GM18502 (cell line): ENCODE results near the gene TAF1C.
A peak's percentile ranks its signal among the peaks of the same experiment; 100 is the strongest.

Experiments used
- ATAC-seq: cut with Tn5 transposase; IDR thresholded peaks from one replicate; pipeline ENCODE4 v1.9.1; 2021; ENCODE audit warnings: mild to moderate bottlenecking; ENCODE audit not compliant: unreplicated experiment, poor library complexity

Gene TAF1C

DNA sequence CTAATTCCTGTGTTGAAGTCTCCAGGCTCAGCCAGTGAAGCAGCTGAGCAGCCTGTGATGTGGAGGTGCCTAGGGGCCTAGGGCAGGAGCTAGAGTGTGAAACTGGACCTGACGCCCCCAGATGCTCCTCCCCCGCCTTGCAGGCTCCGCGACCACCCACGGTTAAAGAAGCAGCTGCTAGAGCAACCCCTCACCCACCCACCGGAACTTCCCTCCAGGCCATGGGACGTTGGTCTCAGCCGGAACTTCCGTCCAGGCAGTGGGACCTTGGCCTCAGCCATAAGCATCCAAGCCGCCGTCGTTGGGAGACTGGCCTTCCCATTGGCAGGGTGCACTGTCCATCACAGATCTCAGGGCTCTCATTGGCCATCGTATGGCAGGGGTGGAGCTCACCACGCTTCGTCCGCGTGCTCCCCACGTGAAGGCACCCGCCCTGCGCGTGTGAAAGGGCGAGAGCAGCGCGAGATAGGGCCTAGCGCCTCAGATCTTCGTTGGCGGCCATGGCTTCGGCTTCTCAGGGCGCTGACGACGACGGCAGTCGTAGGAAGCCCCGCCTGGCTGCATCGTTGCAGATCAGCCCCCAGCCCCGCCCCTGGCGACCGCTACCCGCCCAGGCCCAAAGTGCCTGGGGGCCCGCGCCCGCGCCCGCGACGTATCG is 4.0 kb upstream of the TAF1C start, which contains the start of gene ADAD2:
ADAD2 (plus strand) TSS at position 427 of the 658 bp plus-strand sequence; CDS start at position 501, 74 bp downstream.
- ATAC-seq, result no peak

DNA sequence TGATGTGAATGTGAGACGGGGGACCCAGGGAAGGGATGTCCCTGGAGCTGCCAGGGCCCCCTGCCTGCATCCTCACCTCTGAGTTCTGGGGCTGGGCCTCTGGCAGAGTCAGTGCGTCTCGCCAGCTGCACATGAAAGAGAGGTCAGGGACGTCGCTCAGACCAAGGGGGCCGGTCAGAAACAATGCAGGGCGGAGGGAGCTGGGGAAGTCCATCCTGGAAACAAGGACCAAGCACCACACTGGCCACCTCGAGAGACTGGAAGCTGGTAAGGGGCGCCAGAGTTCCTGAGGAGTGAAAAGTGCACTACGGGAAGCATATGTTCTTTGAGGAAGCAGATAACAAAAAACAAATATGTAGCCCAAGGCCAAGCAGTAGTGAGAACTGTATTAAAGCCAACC is 2.1 kb downstream of the TAF1C start:
- no peak for ATAC-seq

DNA sequence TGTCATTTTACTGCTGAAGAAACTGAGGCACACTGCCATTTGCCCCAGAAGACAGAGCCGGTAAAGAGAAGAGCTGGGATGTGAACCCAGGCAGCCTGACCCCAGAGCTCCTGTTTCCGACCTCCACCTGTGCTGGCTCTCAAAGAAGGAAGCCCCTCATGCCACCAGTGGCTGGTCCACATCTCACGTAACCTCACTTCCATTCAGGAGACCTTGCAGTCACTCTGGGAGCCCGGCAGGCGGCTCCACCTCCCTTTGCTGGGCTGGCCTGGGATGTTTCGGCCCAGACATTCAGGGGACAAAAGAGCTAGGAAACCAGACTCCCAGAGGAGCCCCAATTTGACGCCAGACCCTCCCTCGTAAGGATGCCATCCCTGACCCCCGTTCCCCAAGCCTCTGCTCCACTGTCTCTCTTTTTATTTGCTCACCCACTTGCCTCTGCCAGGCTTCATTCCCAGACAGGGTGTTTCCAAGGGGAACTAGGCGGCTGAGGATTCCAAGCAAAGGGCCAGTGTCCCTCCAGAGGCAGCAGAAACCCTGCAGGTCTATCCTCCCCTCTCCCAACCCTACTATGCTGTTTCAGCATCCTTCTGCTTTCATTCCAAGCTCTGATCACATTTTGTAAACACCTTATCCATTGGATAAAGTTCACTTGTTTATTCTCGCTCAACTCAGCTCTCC is 2.8 kb downstream of the TAF1C start:
- no peak for ATAC-seq

DNA sequence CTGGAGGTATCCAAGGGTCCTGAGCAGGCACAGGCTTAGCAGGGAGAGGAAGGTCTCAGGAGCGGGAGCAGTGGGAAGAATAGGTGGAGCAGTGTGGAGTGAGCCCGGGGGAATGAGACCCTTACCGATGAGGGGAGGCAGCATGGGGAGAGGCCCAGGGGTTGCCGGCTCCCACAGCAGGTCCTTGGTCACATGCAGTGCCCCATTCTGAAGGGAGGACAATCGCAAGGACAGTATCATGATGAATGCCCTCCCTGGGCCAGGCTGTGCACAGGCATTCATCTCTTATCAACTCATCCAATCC is 3.3 kb downstream of the TAF1C start:
- ATAC-seq, result no peak

DNA sequence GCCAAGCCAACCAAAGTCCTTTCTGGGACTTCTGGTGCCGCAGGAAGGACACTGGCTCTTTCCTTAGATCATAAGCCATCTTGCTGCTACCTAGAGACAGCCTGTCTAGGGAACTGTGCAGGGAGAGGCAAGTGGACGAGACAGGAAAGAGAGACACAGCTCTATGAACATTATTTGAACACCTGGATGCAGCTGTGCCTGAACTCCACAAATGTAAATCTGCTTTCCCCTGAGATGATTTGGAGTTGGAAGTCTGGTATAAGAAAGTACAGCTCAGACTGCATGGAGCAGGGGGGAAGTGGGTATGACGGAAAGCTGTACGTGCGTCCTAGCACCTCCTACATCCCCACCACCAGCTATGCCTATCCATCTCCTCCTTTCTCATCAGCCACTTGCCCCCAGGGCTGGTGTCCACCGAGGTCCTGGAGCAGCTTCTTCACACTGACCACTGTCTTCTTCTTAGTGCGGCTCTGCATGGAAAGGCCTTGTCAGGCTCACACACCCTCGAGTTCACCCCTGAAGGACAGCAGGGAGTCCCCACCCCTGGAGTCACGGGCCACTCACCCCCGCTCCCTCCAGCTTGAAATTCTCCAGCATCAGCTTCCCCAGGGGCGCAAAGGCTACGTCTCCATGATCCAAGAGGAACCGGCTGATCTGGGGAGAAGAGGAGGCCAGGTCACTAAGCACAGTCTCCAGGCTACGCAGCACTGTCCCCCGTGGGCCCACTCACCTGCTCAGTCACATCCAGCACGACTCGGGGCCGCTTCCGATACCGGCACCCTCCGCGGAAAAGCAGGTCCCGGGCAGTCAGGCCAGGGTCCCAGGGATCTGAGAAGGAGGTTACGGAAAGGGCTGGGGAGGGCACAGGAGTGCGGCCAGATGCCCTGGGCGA is 3.9 kb downstream of the TAF1C start:
- ATAC-seq, result no peak

DNA sequence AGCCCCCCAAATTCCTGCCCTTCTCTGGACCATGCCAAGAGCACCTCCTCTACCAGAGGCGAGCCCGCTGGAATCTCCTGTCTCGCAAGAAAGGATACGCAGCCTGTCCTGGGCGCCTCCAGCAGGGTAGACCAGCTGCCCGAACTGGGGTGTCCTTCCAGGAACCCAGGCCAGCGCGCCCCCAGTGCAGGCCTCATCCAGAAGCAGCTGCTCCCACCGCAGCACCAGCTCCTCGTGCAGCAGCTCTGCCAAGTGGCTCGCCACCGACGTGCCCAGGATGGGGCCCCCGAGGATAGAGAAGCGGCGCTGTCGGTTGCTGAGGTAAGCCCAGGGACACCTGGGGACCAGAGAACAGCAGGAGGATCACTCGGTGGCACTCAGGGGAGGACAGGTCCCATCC is 4.8 kb downstream of the TAF1C start:
- ATAC-seq, result no peak

DNA sequence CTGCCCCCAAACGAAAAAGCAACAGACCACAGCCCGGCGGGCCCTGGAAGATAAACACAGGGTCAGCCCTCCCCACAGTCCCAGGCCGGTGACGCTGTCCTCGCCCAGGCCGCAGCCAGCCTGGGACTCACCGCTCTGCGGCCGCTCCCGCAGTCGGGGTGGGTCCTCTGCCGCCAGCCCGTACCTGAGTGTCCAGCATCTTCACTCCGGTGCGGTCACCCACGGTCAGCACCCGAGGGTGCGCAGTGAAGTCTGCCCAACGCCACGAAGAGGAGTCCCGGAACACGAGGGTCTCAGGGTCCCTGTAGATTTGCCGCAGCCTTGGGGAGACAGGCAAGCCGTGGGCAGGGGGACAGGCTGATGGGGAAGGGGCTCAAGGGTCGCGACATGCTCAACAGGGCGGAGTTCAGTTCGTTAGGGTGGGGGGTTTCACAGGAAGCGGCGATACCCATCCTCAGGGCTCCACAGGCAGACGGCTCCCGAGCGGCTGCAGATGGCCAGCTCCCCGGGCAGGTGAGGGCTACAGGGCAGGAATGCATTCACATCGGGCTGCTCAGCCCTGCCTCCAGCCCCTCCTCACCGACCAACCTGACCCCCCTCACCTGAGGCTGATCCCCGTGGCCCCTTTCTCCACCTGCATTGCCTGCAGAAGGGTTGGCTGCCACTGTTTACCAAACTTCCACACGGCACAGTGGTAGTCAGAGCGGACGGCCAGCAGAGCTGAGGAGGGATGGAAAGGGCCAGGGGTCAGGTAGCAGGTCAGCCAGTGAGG is 5.5 kb downstream of the TAF1C start:
- ATAC-seq, result no peak

DNA sequence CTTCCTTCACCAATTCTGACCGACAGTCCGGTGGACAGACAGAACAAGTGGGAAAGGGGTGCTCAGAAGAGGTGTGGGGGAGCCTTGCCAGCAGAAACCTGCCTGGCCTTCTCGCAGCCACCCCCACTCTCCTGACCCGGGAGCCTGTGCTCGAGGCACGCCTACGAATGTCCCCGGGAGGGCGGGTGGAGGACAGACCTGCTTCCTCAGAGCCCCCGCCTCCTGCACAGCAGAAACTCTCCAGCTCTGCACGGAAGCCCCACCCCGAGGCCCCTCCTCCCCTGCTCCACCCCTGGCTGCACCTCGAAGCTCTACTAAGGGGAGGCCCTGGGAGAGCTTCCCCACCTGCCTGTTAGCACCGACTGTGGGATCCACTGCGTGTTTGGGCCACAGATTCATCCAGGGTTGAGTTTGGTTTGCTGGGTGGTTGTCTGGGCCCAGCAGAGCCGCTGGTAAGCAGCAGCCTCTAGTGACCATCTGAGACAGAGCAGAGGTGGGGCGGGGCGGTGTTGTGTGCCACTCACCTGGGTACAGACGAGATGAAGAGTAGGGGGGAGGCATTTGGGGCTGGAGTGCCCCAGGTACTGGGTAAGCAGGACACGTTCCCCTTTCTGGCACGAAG is 6.2 kb downstream of the TAF1C start:
- ATAC-seq, result no peak

DNA sequence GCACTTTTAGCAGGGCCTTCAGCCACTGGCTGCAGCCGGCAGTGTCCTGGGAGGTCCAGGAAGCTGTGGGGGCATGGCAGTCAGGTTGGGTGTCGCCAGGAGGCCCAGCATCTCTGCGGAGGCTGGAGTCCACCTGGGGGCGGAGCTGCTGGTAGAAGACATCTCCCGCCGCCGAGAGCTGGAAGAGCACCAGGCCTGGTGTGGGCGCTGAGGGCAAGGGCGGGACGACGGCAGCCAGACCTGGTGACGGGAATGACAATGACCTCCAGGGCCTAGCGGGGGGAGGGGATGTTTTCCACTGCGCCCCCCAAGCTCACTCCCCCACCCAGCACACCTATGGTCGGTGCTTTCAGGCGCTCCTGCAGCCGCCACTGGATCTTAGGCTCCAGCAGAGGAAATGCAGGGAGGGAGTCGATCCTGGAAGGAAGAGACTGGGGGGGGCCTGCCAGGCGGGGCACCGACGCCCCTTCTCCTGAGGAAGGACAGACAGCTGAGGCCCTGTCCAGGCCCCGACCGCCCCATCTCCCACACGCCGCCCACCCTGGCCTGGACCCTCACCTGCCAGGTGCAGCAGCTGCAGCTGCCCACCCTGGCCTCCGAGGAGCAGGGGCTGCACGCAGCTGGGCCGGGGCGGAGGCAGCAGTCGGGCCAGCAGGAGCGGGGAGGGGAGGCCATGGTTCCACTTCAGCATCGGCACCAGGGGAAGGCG is 7.1 kb downstream of the TAF1C start:
- no peak for ATAC-seq

DNA sequence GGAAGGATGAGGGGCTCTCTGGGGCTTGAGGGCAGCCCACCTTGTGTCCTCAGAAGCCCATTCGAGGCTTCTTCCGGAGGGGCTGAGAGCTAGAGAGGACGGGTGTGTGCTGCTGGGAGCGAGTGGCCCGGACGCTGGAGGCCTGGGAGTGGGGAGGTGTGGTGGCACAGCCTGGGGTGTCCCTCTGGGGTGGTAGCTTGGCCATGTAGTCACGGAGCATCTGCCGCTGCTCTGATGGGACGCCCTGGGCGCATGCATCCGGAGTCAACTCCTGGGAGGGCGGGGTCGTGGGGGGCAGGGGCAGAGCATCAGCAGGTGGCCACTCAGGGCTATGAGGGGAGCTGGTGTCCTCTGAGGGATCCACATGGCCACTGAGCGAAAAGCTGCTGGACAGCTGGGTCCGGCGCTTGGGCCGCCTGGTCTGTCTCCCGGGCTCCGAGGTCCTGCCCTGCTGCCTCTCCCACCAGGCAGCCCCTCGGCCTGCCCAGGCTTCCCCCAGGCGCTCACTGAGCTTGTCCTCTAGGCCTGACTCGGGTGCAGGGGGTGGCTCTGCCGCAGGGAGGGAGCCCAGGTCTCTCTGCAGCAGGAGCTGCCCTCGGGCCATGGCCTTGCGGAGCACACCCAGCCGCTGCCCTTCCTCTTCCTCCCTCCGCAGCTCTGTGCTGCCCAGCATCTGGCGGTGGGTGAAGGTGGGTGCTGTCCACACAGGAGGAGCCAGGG is 7.8 kb downstream of the TAF1C start:
- ATAC-seq, result no peak

DNA sequence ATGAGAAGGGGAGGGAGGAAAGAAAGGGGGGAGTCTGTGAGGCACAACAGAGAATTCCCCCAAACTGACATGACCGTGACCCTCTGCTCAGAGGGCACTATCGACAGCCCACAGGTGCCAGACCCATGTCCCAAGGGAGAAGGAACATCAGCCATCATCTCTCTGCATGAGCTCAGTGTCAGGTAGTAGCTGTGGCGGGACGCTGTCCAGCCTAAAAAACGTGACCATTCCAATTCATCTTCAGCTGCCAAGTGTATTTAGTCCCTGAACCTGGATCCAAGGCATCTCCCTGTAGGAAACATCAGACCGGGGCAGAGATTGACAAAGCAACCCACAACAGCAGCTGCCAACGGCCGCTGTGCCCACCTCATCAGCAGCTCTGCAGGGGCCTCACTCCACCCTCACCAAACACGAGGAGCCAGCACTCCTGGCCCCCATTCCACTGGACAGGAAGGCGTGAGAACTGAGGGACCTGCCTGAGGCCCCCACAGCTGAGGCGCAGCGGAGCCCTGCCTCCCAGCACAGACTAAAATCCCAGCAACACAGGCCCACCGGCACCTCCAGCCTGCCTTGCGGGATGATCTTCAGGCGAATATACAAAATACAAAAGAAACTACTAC is 8.6 kb downstream of the TAF1C start:
- ATAC-seq, result no peak

DNA sequence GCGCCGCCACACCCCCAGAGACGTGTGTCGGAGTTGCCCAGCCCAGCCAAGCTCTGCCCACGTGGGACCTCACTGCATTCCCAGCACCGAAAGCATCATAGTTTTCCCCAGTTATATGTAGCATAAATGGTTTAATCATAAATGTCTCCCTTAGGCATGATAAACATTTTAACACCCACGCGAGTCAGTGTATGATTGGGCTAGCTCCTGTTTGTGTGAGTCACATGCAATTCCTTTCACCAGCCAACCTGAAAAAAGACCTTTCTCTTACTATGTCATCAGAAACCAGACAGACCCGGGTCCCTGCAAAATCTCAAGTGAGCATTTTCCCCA is 9.2 kb downstream of the TAF1C start:
- no peak for ATAC-seq

DNA sequence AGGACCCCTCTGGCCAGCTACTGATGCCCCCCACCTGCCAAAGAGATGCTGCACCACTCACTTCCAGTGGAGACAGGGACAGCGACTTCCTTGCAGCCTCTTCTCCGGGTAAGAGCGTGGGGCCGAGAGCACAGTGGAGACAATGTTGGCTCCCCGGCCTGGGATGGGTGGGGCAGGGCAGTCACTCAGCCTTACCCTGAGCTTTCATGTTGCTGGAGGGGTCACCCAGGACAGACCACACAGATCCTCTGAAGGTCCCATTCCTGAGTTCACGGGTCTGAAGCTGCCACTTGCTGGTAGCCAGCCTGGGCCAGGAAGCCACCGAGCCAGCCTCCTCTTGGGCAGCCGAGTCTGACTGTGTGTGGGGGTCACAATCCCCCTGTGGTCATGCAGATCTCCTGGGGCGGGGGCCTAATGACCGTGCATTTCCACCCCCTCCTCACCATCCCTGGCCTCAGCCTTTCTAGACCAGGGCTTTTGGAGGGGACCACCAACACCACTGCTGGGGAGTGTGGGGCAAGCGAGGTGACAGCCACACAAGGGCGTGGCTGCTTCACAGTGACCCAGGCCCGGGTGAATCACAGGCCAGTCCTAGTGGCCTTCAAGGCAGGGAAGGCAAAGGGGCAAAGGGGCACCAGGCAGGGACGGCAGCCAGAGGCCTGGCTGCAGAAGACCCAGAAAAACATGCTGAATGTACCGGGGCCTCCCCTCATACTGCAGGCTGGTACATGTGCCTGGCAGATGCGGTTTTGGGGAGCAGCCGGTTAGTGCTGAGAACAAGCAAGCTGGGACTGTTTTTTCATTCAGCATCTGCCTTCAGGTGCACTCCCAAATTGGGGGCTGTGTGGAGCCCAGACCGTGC is 10.4 kb downstream of the TAF1C start:
- no peak for ATAC-seq

DNA sequence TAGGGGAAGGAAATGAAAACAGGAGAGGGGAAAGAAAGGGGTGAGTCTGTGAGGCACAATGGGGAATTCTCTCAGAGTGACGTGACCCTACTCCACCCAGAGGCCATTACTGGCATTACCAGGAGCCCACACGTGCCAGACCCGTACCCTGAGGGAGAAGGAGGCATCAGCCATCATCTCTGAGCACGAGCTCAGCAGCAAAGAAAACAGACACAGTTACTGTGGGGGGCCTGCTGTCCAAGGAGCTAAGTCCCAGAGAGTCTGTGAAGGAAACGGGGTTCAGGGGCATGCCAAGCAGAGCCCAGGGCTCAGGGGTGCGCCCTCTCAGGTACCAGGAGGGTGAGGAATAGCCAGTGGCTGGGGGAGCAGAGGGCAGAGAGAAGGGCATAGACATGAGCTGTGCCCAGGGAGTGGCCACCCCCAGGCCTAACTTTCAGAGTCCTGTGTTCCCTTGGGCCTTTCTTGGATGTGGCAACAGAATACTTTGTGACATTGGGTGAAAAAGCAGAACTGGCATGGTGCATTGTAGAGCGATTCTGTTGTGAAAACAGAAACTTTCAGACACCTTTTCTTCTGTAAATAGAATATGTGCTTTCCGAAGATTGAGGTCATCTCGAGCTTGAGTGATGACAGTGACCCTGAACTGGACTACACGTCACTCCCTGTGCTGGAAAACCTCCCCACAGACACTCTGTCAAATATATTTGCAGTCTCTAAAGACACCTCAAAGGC is 11.3 kb downstream of the TAF1C start:
- peak; percentile 85 for ATAC-seq

DNA sequence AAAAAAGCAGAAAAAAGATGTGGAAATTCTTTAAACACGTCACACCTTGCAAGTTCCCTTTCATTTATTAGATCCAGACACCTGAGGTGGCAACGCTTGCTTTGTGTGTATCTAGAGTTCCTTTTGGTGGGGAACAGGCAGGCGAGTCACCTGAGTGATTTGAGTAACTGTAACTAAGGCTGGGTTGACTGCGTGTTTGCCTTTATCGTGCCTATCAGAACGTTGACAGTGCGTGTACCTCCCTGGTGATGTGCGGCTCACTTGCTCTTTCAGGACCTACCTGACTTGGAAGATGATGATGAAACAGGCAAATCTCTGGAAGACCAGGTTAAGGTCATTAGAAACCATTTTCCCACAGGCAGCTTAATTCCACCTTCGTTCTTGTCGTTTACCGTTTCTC is 12.5 kb downstream of the TAF1C start:
- no peak for ATAC-seq

DNA sequence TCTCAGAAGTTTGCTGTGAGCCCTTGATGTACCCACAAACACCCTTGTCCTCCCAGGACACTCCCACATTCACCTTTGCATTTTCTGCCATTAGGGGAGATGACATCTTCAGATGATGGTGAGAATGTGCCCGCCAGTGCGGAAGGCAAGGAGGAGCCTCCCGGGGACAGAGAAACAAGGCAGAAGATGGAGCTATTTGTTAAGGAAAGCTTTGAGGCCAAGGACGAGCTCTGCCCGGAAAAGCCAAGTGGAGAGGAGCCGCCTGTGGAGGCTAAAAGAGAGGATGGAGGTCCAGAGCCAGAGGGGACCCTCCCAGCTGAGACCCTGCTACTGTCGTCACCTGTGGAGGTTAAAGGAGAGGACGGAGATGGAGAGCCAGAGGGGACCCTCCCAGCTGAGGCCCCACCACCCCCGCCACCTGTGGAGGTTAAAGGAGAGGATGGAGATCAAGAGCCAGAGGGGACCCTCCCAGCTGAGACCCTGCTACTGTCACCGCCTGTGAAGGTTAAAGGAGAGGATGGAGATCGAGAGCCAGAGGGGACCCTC is 17.0 kb downstream of the TAF1C start:
- ATAC-seq, result no peak
